HG03025 (cell line): Measurements from ENCODE around the gene CLTC.

Experiments
- ATAC-seq: cut with Tn5 transposase; IDR thresholded peaks from one replicate; pipeline ENCODE4 v1.9.1; 2021; ENCODE audit warnings: mild to moderate bottlenecking, moderate library complexity; ENCODE audit not compliant: unreplicated experiment, low FRiP score

CLTC gene

GRCh38 chr17:59676716-59677115 lies 57.0 kb downstream of the CLTC start:
- no peak for ATAC-seq

- no peak for ATAC-seq
Observed at GRCh38 chr17:59678918-59679317, 59.2 kb downstream of the CLTC start.

- ATAC-seq: no peak
Observed at GRCh38 chr17:59680314-59680713, 60.6 kb downstream of the CLTC start.

- no peak for ATAC-seq
Observed at GRCh38 chr17:59683283-59683682, 63.6 kb downstream of the CLTC start.

- no peak for ATAC-seq
Observed at GRCh38 chr17:59684967-59685366, 65.3 kb downstream of the CLTC start.

GRCh38 chr17:59688008-59688407 lies 68.3 kb downstream of the CLTC start:
- ATAC-seq: no peak

- no peak for ATAC-seq
Observed at GRCh38 chr17:59688496-59688895, 68.8 kb downstream of the CLTC start.

- ATAC-seq: no peak
Observed at GRCh38 chr17:59693582-59693981, 73.9 kb downstream of the CLTC start.

GRCh38 chr17:59694344-59694743 lies 74.6 kb downstream of the CLTC start:
- ATAC-seq: no peak

- no peak for ATAC-seq
Observed at GRCh38 chr17:59695945-59696681, 76.4 kb downstream of the CLTC start.

- ATAC-seq: no peak
Observed at GRCh38 chr17:59696682-59697277, 77.1 kb downstream of the CLTC start.

GRCh38 chr17:59698143-59698542 lies 78.4 kb downstream of the CLTC start:
- ATAC-seq: no peak

- no peak for ATAC-seq
Observed at GRCh38 chr17:59699218-59699617, 79.5 kb downstream of the CLTC start.

- no peak for ATAC-seq
Observed at GRCh38 chr17:59699786-59700185, 80.1 kb downstream of the CLTC start.

- ATAC-seq: no peak
Observed at GRCh38 chr17:59702304-59702703, 82.6 kb downstream of the CLTC start.

GRCh38 chr17:59707149-59707970 lies 87.7 kb downstream of the CLTC start, which contains the start of the genes PTRH2 and VMP1:
Gene PTRH2 (minus strand): TSS chr17:59707430. CDS start chr17:59697978, 9,452 bp downstream.
Gene VMP1 (plus strand): TSS chr17:59707654. CDS start chr17:59731447, 23,793 bp downstream.
- peak; percentile 89 for ATAC-seq

- ATAC-seq: no peak
Observed at GRCh38 chr17:59707971-59708430, 88.3 kb downstream of the CLTC start.

- ATAC-seq: no peak
Observed at GRCh38 chr17:59711936-59712335, 92.2 kb downstream of the CLTC start.

- ATAC-seq: no peak
Observed at GRCh38 chr17:59712862-59713261, 93.2 kb downstream of the CLTC start.

GRCh38 chr17:59714255-59714654 lies 94.6 kb downstream of the CLTC start:
- no peak for ATAC-seq

- no peak for ATAC-seq
Observed at GRCh38 chr17:59716427-59716826, 96.7 kb downstream of the CLTC start.
